ENCODE measurements around the gene NAA80.

Gene NAA80

DNA sequence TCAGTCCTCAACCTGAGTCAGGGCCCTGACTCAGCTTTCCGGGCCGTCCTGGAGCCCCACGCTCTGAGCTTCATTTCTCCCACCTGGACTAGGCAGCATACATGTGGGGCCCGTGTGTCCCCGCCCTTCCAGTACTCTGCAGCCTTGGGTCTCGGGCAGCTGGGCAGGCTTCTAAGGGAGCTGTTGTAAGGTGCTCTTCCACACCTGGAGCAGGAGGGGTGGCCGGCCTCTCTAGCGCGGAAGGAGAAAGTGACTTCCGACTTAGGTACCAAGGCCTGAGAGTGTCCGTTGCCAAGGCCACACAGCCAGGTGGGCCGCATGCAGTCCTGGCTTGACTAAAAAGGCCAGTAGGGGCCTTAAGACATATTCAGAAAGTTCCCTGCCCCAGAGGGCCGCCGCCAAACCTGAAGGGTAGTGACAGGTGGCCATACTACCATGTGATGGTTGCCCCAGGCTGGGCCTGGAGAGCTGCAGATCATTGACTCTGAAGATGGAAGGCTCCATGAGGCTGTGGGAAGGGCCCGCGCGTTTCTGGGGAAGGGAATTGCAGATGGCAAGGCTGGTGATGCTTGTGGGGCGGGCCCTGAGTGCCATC, 39.7 kb downstream of the NAA80 start:
- no peak for DNase-seq (ENCODE audit: low read depth in 1 of 2, low spot score in 1 of 2)

GRCh38 chr3:50258979-50259378, 40.2 kb downstream of the NAA80 start:
- no peak for DNase-seq (ENCODE audit: low read depth in 1 of 2, low spot score in 1 of 2)

DNA sequence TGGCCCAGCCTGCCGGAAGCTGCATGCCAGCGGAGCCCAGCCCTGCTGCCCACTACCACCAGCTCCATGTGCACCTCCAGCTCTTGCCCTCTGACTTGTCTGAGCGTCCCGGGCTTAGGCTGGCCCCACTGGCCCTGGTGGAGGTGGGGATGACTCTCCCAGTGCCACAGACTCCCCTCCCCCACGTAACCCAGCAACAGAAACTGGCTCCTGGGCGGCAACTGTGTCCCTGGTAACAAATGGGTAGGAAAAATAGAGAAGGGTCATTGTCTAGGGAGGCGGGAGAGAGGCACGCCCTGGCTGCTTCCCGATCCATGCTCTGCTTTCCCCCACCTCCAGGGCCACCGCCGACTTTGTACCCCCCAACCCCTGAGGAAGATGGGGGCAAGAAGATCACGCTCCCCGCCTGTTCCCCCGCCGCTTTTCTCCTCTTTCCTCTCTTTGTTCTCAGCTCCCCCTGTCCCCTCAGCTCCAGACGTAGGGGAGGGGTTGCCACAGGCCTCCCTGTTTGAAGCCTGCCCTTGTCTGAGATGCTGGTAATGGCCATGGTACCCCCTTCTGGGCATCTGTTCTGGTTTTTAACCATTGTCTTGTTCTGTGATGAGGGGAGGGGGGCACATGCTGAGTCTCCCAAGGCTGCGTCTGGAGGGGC, 41.0 kb downstream of the NAA80 start:
- DNase-seq (ENCODE audit: low read depth in 1 of 2, low spot score in 1 of 2): no peak

DNA sequence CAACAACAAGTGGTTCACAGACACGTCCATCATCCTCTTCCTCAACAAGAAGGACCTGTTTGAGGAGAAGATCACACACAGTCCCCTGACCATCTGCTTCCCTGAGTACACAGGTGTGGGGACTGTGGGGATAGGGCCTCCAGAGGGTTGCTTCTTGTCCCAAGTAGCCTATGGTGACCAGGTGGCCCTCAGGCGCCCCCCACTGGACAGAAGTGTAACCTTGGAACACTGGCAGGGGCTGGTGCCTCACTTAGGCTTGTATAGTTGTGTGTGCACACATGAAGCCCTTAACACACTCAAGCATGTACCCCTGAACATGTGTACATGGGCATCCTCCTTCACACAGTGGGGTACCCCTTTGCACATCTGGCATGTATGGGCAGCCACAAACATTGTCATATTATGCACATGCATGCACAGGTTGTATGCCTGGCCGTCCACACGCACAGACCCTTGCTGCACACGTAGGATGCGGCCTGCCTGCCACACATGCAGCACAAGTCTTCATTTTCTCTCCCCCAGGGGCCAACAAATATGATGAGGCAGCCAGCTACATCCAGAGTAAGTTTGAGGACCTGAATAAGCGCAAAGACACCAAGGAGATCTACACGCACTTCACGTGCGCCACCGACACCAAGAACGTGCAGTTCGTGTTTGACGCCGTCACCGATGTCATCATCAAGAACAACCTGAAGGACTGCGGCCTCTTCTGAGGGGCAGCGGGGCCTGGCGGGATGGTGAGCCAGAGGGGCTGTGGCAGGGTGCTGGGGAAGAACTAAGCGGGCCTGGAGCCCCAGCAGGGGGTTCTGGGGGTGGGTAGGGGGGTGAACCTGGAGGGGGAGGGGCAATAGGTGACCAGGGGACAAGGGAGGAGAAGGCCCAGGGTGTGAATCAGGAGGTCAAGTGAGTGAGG, 42.0 kb downstream of the NAA80 start:
- DNase-seq (ENCODE audit: low read depth in 1 of 2, low spot score in 1 of 2): no peak

GRCh38 chr3:50255251-50255615, 44.0 kb downstream of the NAA80 start:
- no peak for DNase-seq (ENCODE audit: low read depth in 1 of 2, low spot score in 1 of 2)

GRCh38 chr3:50254577-50255250, 44.5 kb downstream of the NAA80 start:
- no peak for DNase-seq (ENCODE audit: low read depth in 1 of 2, low spot score in 1 of 2)

DNA sequence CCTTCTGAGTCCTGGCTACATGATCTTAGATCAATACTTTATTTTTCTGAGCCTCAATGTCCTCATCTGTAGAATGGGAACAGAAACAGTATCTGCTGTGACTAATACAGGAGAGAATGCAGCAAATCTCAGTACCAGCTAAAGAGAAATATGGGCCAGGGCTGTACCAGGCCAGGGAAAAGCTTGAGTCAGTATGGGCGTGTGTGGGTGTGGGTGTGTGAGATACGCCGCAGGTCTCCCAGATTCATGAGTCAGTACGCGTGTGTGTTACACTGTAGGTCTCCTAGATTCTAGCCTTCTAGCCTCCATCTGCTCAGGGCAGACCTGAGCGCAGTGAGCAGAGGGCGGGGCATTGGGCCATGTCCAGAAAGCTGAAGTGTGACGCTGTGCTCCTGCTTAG, 48.0 kb downstream of the NAA80 start:
- no peak for DNase-seq (ENCODE audit: low read depth in 1 of 2, low spot score in 1 of 2)

GRCh38 chr3:50250514-50250913, 48.7 kb downstream of the NAA80 start:
- DNase-seq (ENCODE audit: low read depth in 1 of 2, low spot score in 1 of 2): no peak

DNA sequence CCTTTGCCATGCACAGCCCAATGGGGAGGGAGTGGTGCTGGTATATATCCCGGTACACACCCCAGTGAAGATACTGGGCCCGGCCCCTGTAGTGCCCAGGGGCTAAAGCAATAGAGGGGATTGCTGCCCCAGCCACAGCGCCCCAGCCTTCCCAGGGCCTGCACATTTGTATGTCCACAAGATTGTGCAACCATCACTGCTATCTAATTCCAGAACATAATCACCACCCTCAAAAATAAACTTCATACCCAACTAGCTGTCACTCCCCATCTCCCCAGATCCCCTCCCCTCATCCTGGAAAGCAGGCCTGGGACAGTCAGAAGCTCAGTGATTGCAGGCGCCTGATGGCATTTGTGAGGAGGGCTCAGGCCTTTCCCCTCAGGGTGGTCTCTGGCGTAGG, 49.7 kb downstream of the NAA80 start:
- DNase-seq (ENCODE audit: low read depth in 1 of 2, low spot score in 1 of 2): no peak

DNA sequence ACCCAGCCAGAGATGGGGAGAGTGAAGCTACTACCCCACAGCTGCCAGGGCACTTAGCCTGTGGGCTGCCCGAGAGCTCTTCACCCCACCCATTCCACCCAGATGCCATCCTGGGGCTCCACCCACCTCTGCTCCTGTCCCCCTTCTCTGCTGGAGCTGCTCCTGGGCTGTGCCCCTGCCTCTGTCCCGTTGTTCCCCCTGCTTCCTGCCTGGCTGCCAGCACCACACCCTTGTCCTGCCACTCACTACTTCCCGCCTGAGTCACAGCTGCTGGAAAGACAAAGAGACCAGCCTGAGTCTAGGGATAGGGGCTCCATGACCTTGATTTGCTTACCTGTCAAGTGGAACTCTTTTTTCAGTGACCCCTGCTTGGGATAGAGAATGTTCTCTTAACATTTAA, 50.8 kb downstream of the NAA80 start:
- no peak for DNase-seq (ENCODE audit: low read depth in 1 of 2, low spot score in 1 of 2)

GRCh38 chr3:50246517-50246954, 52.7 kb downstream of the NAA80 start:
- peak; percentile 58 to 59 for DNase-seq (ENCODE audit: low read depth in 1 of 2, low spot score in 1 of 2)

All from stimulated activated CD4-positive, alpha-beta T cell treated with anti-CD3 and anti-CD28 coated beads, Interleukin-15, amount 100 ng/mL, for 1 hour (primary cell).